SKM-1 (cell line): ENCODE data around the gene PTPRN2.
"Not testable (repeated sequence)": the region's sequence is repeated elsewhere in the genome, so short reads cannot be mapped to it uniquely, and the experiment has no call there.

Experiments
- DNase-seq: peaks from one replicate; lab custom pipeline; 2025; ENCODE audit not compliant: unreplicated experiment; lab: John Stamatoyannopoulos, UW

Gene PTPRN2

GRCh38 chr7:157905651-157906461, 681.8 kb downstream of the PTPRN2 start:
- no peak for DNase-seq

- DNase-seq, result no peak
Observed at GRCh38 chr7:157904866-157905570, 682.6 kb downstream of the PTPRN2 start.

- DNase-seq, result no peak
Observed at GRCh38 chr7:157904211-157904865, 683.3 kb downstream of the PTPRN2 start.

GRCh38 chr7:157903710-157904109, 683.9 kb downstream of the PTPRN2 start:
- DNase-seq, result no peak

- no peak for DNase-seq
Observed at GRCh38 chr7:157903296-157903695, 684.3 kb downstream of the PTPRN2 start.

GRCh38 chr7:157901816-157902610, 685.6 kb downstream of the PTPRN2 start:
- DNase-seq, result not testable (repeated sequence)

- no peak for DNase-seq
Observed at GRCh38 chr7:157901166-157901565, 686.5 kb downstream of the PTPRN2 start.

GRCh38 chr7:157900556-157900955, 687.1 kb downstream of the PTPRN2 start:
- no peak for DNase-seq

- DNase-seq, result no peak
Observed at GRCh38 chr7:157900011-157900410, 687.6 kb downstream of the PTPRN2 start.

- DNase-seq, result no peak
Observed at GRCh38 chr7:157898802-157899505, 688.7 kb downstream of the PTPRN2 start.

- no peak for DNase-seq
Observed at GRCh38 chr7:157898261-157898660, 689.4 kb downstream of the PTPRN2 start.

- DNase-seq, result no peak
Observed at GRCh38 chr7:157897681-157898080, 689.9 kb downstream of the PTPRN2 start.

- no peak for DNase-seq
Observed at GRCh38 chr7:157896774-157897555, 690.7 kb downstream of the PTPRN2 start.

- DNase-seq, result not testable (repeated sequence)
Observed at GRCh38 chr7:157896376-157896675, 691.3 kb downstream of the PTPRN2 start.

- no peak for DNase-seq
Observed at GRCh38 chr7:157895520-157896375, 691.9 kb downstream of the PTPRN2 start.

GRCh38 chr7:157895098-157895497, 692.5 kb downstream of the PTPRN2 start:
- not testable (repeated sequence) for DNase-seq

- DNase-seq, result no peak
Observed at GRCh38 chr7:157893535-157894044, 694.0 kb downstream of the PTPRN2 start.

- no peak for DNase-seq
Observed at GRCh38 chr7:157892751-157893523, 694.7 kb downstream of the PTPRN2 start.
